IMR-90 (cell line): Measurements from ENCODE around the gene ACACA. TPM values are rescaled to one million over a fixed set of nuclear protein-coding genes. Genes with fewer than 3 reads are reported as not detected.

Experiments used
- ATAC-seq: fragments of 200-7000 bp; cut with Tn5 transposase; 2 replicates; pipeline ENCODE4 v1.9.1; 2020; ENCODE audit warnings: low read depth, mild to moderate bottlenecking, moderate library complexity
- BruUV-seq: library from RNA; stranded (reverse); fragments of 400-500 nt; replicated peaks from 2 replicates; lab custom pipeline; 2021; lab: Mats Ljungman, UMichigan
- CTCF ChIA-PET: fragments of 300-600 bp; formaldehyde crosslinking; extraction: SDS; loops from one replicate; lab custom pipeline; 2021; ENCODE audit warnings: antibody characterized with exemption; lab: Yijun Ruan, JAX
- POLR2A ChIA-PET: fragments of 300-600 bp; sonication (Branson Sonifier 250); formaldehyde crosslinking; loops from one replicate; lab custom pipeline; 2022; ENCODE audit warnings: antibody characterized with exemption; ENCODE audit not compliant: unreplicated experiment; lab: Charles Lee
- DNase-seq: peaks from one replicate; pipeline ENCODE4 v3.0.0; 2013
- H2AFZ ChIP-seq: replicated peaks from 2 replicates; pipeline ENCODE3; 2013; ENCODE audit warnings: low read length, mild to moderate bottlenecking; ENCODE audit not compliant: poor library complexity
- H2AK5ac ChIP-seq: 2 replicates; pipeline ENCODE4 v1.6.1; 2013; ENCODE audit warnings: low read depth, low read length, inconsistent platforms
- H2AK9ac ChIP-seq: replicated peaks from 2 replicates; pipeline ENCODE3; 2013; ENCODE audit warnings: mild to moderate bottlenecking, low read depth, low read length, moderate library complexity; ENCODE audit not compliant: poor library complexity
- H2BK120ac ChIP-seq: 2 replicates; pipeline ENCODE4 v1.6.1; 2013; ENCODE audit warnings: low read depth, low read length, inconsistent platforms
- H2BK15ac ChIP-seq: 3 replicates; pipeline ENCODE4 v1.6.1; 2013; ENCODE audit warnings: low read depth, low read length, inconsistent platforms
- H2BK20ac ChIP-seq: 2 replicates; pipeline ENCODE4 v1.6.1; 2013; ENCODE audit warnings: low read depth, mild to moderate bottlenecking, inconsistent platforms, low read length, moderate library complexity
- H2BK5ac ChIP-seq: 2 replicates; pipeline ENCODE4 v1.6.1; 2013; ENCODE audit warnings: mild to moderate bottlenecking, low read depth, low read length, inconsistent platforms; ENCODE audit not compliant: poor library complexity, severe bottlenecking
- H3K14ac ChIP-seq: replicated peaks from 2 replicates; pipeline ENCODE4 v1.6.1; 2013; ENCODE audit warnings: low read depth, low read length, inconsistent platforms
- H3K18ac ChIP-seq: 2 replicates; pipeline ENCODE4 v1.6.1; 2013; ENCODE audit warnings: low read depth, low read length, control low read depth
- H3K23ac ChIP-seq: 2 replicates; pipeline ENCODE4 v1.6.1; 2013; ENCODE audit warnings: low read depth, low read length, inconsistent platforms
- H3K27ac ChIP-seq: 2 replicates; pipeline ENCODE4 v1.5.1; 2013; ENCODE audit warnings: mild to moderate bottlenecking, control low read depth, low read length; ENCODE audit not compliant: insufficient read depth
- H3K27me3 ChIP-seq: 2 replicates; pipeline ENCODE4 v1.6.1; 2013; ENCODE audit warnings: low read length; ENCODE audit not compliant: control insufficient read depth, insufficient read depth
- H3K36me3 ChIP-seq: 2 replicates; pipeline ENCODE4 v1.6.1; 2013; ENCODE audit warnings: low read length, mixed read lengths; ENCODE audit not compliant: control insufficient read depth, insufficient read depth
- H3K4ac ChIP-seq: 2 replicates; pipeline ENCODE4 v1.6.1; 2013; ENCODE audit warnings: low read depth, low read length, inconsistent platforms
- H3K4me1 ChIP-seq: 2 replicates; pipeline ENCODE4 v1.6.1; 2013; ENCODE audit warnings: low read length, mixed read lengths; ENCODE audit not compliant: control insufficient read depth, insufficient read depth
- H3K4me2 ChIP-seq: 2 replicates; pipeline ENCODE4 v1.6.1; 2013; ENCODE audit warnings: low read depth, mild to moderate bottlenecking, control low read depth, low read length, moderate library complexity
- H3K4me3 ChIP-seq: 2 replicates; pipeline ENCODE4 v1.5.1; 2013; ENCODE audit warnings: low read depth, mild to moderate bottlenecking, control low read depth, low read length, moderate library complexity; ENCODE audit not compliant: insufficient read depth
- H3K56ac ChIP-seq: 2 replicates; pipeline ENCODE4 v1.6.1; 2013; ENCODE audit warnings: low read length, inconsistent platforms; ENCODE audit not compliant: insufficient read depth; ENCODE audit errors: extremely low read depth
- H3K79me1 ChIP-seq, 2 experiments: 2 replicates each; pipeline ENCODE4 v1.6.1; 2013; ENCODE audit warnings: low read length in 2 of 2, inconsistent platforms in 1 of 2, low read depth in 1 of 2
- H3K9ac ChIP-seq: 2 replicates; pipeline ENCODE4 v1.6.1; 2013; ENCODE audit warnings: low read depth, low read length, control low read depth
- H3K9me1 ChIP-seq: 2 replicates; pipeline ENCODE4 v1.6.1; 2013; ENCODE audit warnings: low read length, inconsistent platforms; ENCODE audit not compliant: insufficient read depth
- H3K9me3 ChIP-seq: 2 replicates; pipeline ENCODE4 v1.6.1; 2013; ENCODE audit warnings: low read length; ENCODE audit not compliant: control insufficient read depth, insufficient read depth
- H4K20me1 ChIP-seq: 2 replicates; pipeline ENCODE4 v1.6.1; 2013; ENCODE audit warnings: low read length, inconsistent platforms; ENCODE audit not compliant: insufficient read depth
- H4K5ac ChIP-seq: 2 replicates; pipeline ENCODE4 v1.6.1; 2013; ENCODE audit warnings: mild to moderate bottlenecking, low read depth, low read length, control low read depth
- H4K8ac ChIP-seq, 2 experiments: 2 replicates each; pipeline ENCODE4 v1.6.1; 2013; ENCODE audit warnings: low read depth in 2 of 2, low read length in 2 of 2, control low read depth in 1 of 2, inconsistent platforms in 1 of 2
- H4K91ac ChIP-seq: 2 replicates; pipeline ENCODE4 v1.6.1; 2013; ENCODE audit warnings: low read depth, low read length, inconsistent platforms; ENCODE audit not compliant: insufficient read depth
- CHD1 ChIP-seq: IDR thresholded peaks from 2 replicates; pipeline ENCODE4 v1.6.1; 2012; ENCODE audit warnings: low read depth, low read length, improper control_type of control experiment
- WGBS, 2 experiments: methylation state at CpG; one replicate each; pipeline versions ENCODE4 v1.1.5 to v1.1.7; 2013; ENCODE audit warnings: missing lambda C conversion rate in 2 of 2; ENCODE audit not compliant: insufficient read length in 1 of 2; ENCODE audit errors: extremely low coverage in 2 of 2; 5-methylcytosine and 5-hydroxymethylcytosine counted together
- dilution Hi-C: fragments of 300-500 bp; cut with HindIII; formaldehyde crosslinking; loops from one replicate; pipeline ENCODE4 v1.14.3; 2018; ENCODE audit warnings: low sequenced_read_pairs; ENCODE audit not compliant: unreplicated experiment
- in situ Hi-C: fragments of 300-500 bp; cut with MboI; formaldehyde crosslinking; loops from 3 replicates; pipeline ENCODE4 v1.14.3; 2019; ENCODE audit warnings: low sequenced_read_pairs, inconsistent platforms, mixed read lengths
- intact Hi-C: fragments of 100-400 bp; cut with micrococcal nuclease; formaldehyde crosslinking; loops from 2 replicates; pipeline ENCODE4 v1.10.0; 2022
- polyA plus RNA-seq, 3 experiments: library from polyadenylated mRNA; depleted of rRNA; stranded (reverse); fragments of >200 nt; gene quantifications; 2 replicates each; pipeline ENCODE4 v1.2.3, GENCODE V29; 2012; ENCODE audit warnings: low replicate concordance in 1 of 3
- total RNA-seq: library from RNA; depleted of rRNA; stranded (reverse); fragments of >200 nt; gene quantifications from 2 replicates; pipeline ENCODE4 v1.2.3, GENCODE V29; 2012
- TF ChIP-seq, protein P1 (sequence below): conservative IDR thresholded peaks from 2 replicates; pipeline ENCODE4 v1.5.1; 2012; ENCODE audit warnings: mild to moderate bottlenecking, low read depth, low read length, improper control_type of control experiment

ACACA gene
- total and polyA plus RNA-seq, 2 of the 4 experiments (the other 2 are of a cell fraction) = 21.3 to 39.1 TPM

DNA sequence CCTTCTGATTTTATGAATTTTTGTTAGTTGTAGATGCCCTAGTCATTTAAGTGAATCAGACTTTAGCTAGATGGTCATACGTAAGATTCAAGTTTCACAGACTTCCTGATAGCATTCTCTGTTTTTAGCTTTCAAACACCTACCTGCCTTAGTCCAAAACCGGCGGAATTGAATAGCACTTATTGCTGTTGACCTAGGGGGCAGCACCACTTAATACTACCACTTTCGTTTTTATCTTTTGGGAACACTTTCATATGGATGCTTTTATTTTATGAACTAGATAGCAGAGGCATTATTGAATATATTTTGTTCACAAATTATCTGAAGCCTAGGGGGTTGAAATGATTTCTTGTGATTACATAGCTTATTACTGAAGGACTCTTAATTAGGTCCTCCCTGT lies 31.5 kb upstream of the ACACA start:
- Histone ChIP-seq H2BK5ac (no peak overlapping the region), H3K4me3 (no peak overlapping the region), H2BK20ac (no peak overlapping the region), H3K27me3 (no peaks in the 10 kb centered on the region), H3K36me3 (peaks cover 26% of the 10 kb centered on the region), H4K5ac (no peak overlapping the region), H3K9ac (no peak overlapping the region), H4K20me1 (no peaks in the 10 kb centered on the region), H3K18ac (no peak overlapping the region), H2BK15ac (no peak overlapping the region), H3K9me1 (peaks cover 8% of the 10 kb centered on the region), H3K4me2 (no peak overlapping the region), H3K56ac (no peak overlapping the region), H3K79me1 (peaks cover 19 to 35% of the 10 kb centered on the region in 2 experiments), H2AFZ (no peak overlapping the region), H3K4me1 (peaks cover 4% of the 10 kb centered on the region), H2BK120ac (no peak overlapping the region), H4K91ac (no peak overlapping the region), H3K4ac (no peak overlapping the region), H4K8ac (no peak overlapping the region), H3K9me3 (no peaks in the 10 kb centered on the region), H3K27ac (no peak overlapping the region), H2AK9ac (no peak overlapping the region), H3K14ac (no peak overlapping the region), H3K23ac (no peak overlapping the region), H2AK5ac (no peak overlapping the region)
- dilution Hi-C loops (no loop called here), intact Hi-C loops (no loop called here), in situ Hi-C loops (no loop called here)
- DNase-seq = no peak
- ChIA-PET POLR2A (no interaction called here), CTCF (interaction anchor here (1.4 to 1.5 kb wide), 2 partner anchors 9 to 11 kb away, joined by 3 to 5 read pairs; no protein-coding TSS in a partner anchor)
- WGBS, 2 experiments = no CpG with 5 or more reads among the region's 4 CpGs
- TF ChIP-seq CHD1 = no peak
- TF ChIP-seq, protein P1, sequence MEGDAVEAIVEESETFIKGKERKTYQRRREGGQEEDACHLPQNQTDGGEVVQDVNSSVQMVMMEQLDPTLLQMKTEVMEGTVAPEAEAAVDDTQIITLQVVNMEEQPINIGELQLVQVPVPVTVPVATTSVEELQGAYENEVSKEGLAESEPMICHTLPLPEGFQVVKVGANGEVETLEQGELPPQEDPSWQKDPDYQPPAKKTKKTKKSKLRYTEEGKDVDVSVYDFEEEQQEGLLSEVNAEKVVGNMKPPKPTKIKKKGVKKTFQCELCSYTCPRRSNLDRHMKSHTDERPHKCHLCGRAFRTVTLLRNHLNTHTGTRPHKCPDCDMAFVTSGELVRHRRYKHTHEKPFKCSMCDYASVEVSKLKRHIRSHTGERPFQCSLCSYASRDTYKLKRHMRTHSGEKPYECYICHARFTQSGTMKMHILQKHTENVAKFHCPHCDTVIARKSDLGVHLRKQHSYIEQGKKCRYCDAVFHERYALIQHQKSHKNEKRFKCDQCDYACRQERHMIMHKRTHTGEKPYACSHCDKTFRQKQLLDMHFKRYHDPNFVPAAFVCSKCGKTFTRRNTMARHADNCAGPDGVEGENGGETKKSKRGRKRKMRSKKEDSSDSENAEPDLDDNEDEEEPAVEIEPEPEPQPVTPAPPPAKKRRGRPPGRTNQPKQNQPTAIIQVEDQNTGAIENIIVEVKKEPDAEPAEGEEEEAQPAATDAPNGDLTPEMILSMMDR = 0 out of 2 replicates have a peak, but pooled peaks have one; percentile 8
- ATAC-seq = no peak
- BruUV-seq = no TSS peak
